PC-3 (cell line): ENCODE data around the gene AUTS2. TPM values are rescaled to one million over a fixed set of nuclear protein-coding genes. Genes with fewer than 3 reads are reported as not detected.

Experiments
- ATAC-seq: fragments of 200-7000 bp; cut with Tn5 transposase; 2 replicates; pipeline ENCODE4 v1.9.1; 2020; ENCODE audit warnings: mild to moderate bottlenecking, moderate library complexity
- BruUV-seq: library from RNA; stranded (reverse); fragments of 400-500 nt; replicated peaks from 2 replicates; lab custom pipeline; 2021; lab: Mats Ljungman, UMichigan
- CTCF ChIA-PET: fragments of 300-600 bp; sonication (Branson Sonifier 250); formaldehyde crosslinking; loops from one replicate; lab custom pipeline; 2022; ENCODE audit warnings: antibody characterized with exemption; lab: Charles Lee
- POLR2A ChIA-PET: fragments of 300-600 bp; sonication (Branson Sonifier 250); formaldehyde crosslinking; loops from one replicate; lab custom pipeline; 2022; ENCODE audit warnings: antibody characterized with exemption; ENCODE audit not compliant: unreplicated experiment; lab: Charles Lee
- DNase-seq: peaks from one replicate; pipeline ENCODE4 v3.0.0-alpha.2; 2015
- H2AFZ ChIP-seq: fragments of 300-600 bp; sonication (generic); 2 replicates; pipeline ENCODE4 v1.6.0; 2016; ENCODE audit warnings: antibody characterized with exemption, low read length
- H3F3A ChIP-seq: fragments of 300-600 bp; sonication (generic); one replicate; pipeline ENCODE4 v1.6.0; 2017; ENCODE audit warnings: antibody characterized with exemption, low read length, control low read depth, mild to moderate bottlenecking; ENCODE audit not compliant: unreplicated experiment
- H3K27ac ChIP-seq: fragments of 300-600 bp; sonication (generic); 2 replicates; pipeline ENCODE4 v1.5.1; 2016; ENCODE audit warnings: mild to moderate bottlenecking, low read length
- H3K27me3 ChIP-seq: fragments of 300-600 bp; sonication (generic); 2 replicates; pipeline ENCODE4 v1.6.1; 2016; ENCODE audit warnings: low read length, mixed read lengths
- H3K36me3 ChIP-seq: fragments of 300-600 bp; sonication (generic); 2 replicates; pipeline ENCODE4 v1.6.1; 2016; ENCODE audit warnings: low read depth, mixed run types, low read length, mixed read lengths
- H3K4me1 ChIP-seq: fragments of 300-600 bp; sonication (generic); 2 replicates; pipeline ENCODE4 v1.5.1; 2016; ENCODE audit warnings: low read length; ENCODE audit not compliant: insufficient read depth
- H3K4me2 ChIP-seq: fragments of 300-600 bp; sonication (generic); 2 replicates; pipeline ENCODE4 v1.6.0; 2016; ENCODE audit warnings: low read length
- H3K4me3 ChIP-seq: fragments of 300-600 bp; sonication (generic); 2 replicates; pipeline ENCODE4 v1.5.1; 2016; ENCODE audit warnings: mild to moderate bottlenecking, low read length, mixed read lengths
- H3K79me2 ChIP-seq: fragments of 300-600 bp; sonication (generic); 2 replicates; pipeline ENCODE4 v1.6.1; 2017; ENCODE audit warnings: low read length, mixed read lengths
- H3K9ac ChIP-seq: fragments of 300-600 bp; sonication (generic); 2 replicates; pipeline ENCODE4 v1.6.0; 2016; ENCODE audit warnings: mild to moderate bottlenecking, low read length
- H3K9me2 ChIP-seq: fragments of 300-600 bp; sonication (generic); replicated peaks from 2 replicates; pipeline ENCODE4 v1.6.1; 2016; ENCODE audit warnings: mixed run types, low read length, mixed read lengths
- H3K9me3 ChIP-seq: fragments of 300-600 bp; sonication (generic); 2 replicates; pipeline ENCODE4 v1.6.1; 2016; ENCODE audit warnings: low read length, mixed read lengths
- H4K20me1 ChIP-seq: fragments of 300-600 bp; sonication (generic); 2 replicates; pipeline ENCODE4 v1.6.1; 2016; ENCODE audit warnings: low read length, mixed read lengths
- EZH2 ChIP-seq: fragments of 300-600 bp; sonication (generic); IDR thresholded peaks from one replicate; pipeline ENCODE4 v1.6.1; 2017; ENCODE audit warnings: antibody characterized with exemption, mild to moderate bottlenecking, low read length; ENCODE audit not compliant: unreplicated experiment
- EZH2phosphoT487 ChIP-seq: fragments of 300-600 bp; sonication (generic); IDR thresholded peaks from 2 replicates; pipeline ENCODE4 v1.6.1; 2018; ENCODE audit warnings: mild to moderate bottlenecking, antibody characterized with exemption, low read length, borderline replicate concordance
- intact Hi-C: fragments of 100-400 bp; cut with micrococcal nuclease; formaldehyde crosslinking; loops from 2 replicates; pipeline ENCODE4 v1.9.0; 2023
- total RNA-seq: library from RNA; depleted of rRNA; stranded (reverse); fragments of >200 nt; gene quantifications from 2 replicates; pipeline ENCODE4 v1.2.3, GENCODE V29; 2014
- TF ChIP-seq, protein P1 (sequence below): fragments of 300-600 bp; sonication (generic); conservative IDR thresholded peaks from 2 replicates; pipeline ENCODE4 v1.5.1; 2017; ENCODE audit warnings: antibody characterized with exemption, low read depth, mild to moderate bottlenecking, low read length

Gene AUTS2
- total RNA-seq, 1 experiment from 2014 or later: not detected

GRCh38 chr7:69764681-69765080 is 166.4 kb downstream of the AUTS2 start:
- H3K9me3 ChIP-seq: 0 out of 2 replicates have a peak, but pooled peaks cover 4% of the 10 kb centered on the region
- intact Hi-C loops: no loop called here
- ATAC-seq (no peak), DNase-seq (no peak)
- H3K27me3 ChIP-seq: no peaks in the 10 kb centered on the region
- BruUV-seq: no TSS peak
- no peak overlapping the region for H2AFZ ChIP-seq
- no peaks in the 10 kb centered on the region for H3F3A ChIP-seq
- no peak overlapping the region for H3K9ac ChIP-seq
- no peaks in the 10 kb centered on the region for H3K36me3 ChIP-seq
- no peak overlapping the region for H3K4me2 ChIP-seq
- ChIA-PET POLR2A (no interaction called here), CTCF (no interaction called here)
- no peak overlapping the region for H3K27ac ChIP-seq
- no peak overlapping the region for H3K4me3 ChIP-seq
- H4K20me1 ChIP-seq: no peaks in the 10 kb centered on the region
- no peaks in the 10 kb centered on the region for H3K79me2 ChIP-seq
- no peaks in the 10 kb centered on the region for H3K9me2 ChIP-seq
- TF ChIP-seq EZH2phosphoT487 (no peak), EZH2 (no peak)
- TF ChIP-seq, protein P1, sequence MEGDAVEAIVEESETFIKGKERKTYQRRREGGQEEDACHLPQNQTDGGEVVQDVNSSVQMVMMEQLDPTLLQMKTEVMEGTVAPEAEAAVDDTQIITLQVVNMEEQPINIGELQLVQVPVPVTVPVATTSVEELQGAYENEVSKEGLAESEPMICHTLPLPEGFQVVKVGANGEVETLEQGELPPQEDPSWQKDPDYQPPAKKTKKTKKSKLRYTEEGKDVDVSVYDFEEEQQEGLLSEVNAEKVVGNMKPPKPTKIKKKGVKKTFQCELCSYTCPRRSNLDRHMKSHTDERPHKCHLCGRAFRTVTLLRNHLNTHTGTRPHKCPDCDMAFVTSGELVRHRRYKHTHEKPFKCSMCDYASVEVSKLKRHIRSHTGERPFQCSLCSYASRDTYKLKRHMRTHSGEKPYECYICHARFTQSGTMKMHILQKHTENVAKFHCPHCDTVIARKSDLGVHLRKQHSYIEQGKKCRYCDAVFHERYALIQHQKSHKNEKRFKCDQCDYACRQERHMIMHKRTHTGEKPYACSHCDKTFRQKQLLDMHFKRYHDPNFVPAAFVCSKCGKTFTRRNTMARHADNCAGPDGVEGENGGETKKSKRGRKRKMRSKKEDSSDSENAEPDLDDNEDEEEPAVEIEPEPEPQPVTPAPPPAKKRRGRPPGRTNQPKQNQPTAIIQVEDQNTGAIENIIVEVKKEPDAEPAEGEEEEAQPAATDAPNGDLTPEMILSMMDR: no peak
- H3K4me1 ChIP-seq: no peaks in the 10 kb centered on the region

- Histone ChIP-seq H3K9ac (no peak overlapping the region), H3K36me3 (no peaks in the 10 kb centered on the region), H3K9me2 (no peaks in the 10 kb centered on the region), H3K4me2 (no peak overlapping the region), H3F3A (no peaks in the 10 kb centered on the region), H2AFZ (no peak overlapping the region), H3K79me2 (no peaks in the 10 kb centered on the region), H3K9me3 (0 out of 2 replicates have a peak, but pooled peaks cover 4% of the 10 kb centered on the region), H3K27me3 (no peaks in the 10 kb centered on the region), H3K4me1 (no peaks in the 10 kb centered on the region), H3K27ac (no peak overlapping the region), H3K4me3 (no peak overlapping the region), H4K20me1 (no peaks in the 10 kb centered on the region)
- intact Hi-C loops: no loop called here
- TF ChIP-seq, protein P1: no peak
- TF ChIP-seq EZH2phosphoT487 (no peak), EZH2 (no peak)
- no peak for ATAC-seq
- CTCF ChIA-PET: no interaction called here
- no peak for DNase-seq
- BruUV-seq: no TSS peak
- POLR2A ChIA-PET: no interaction called here
These were observed 167.6 kb downstream of the AUTS2 start for GRCh38 chr7:69765879-69766278.

GRCh38 chr7:69768986-69769595 is 170.8 kb downstream of the AUTS2 start:
- 0 out of 2 replicates have a peak, but pooled peaks cover 4% of the 10 kb centered on the region for H3K9me3 ChIP-seq
- H3K27ac ChIP-seq: no peak overlapping the region
- no peak overlapping the region for H3K4me3 ChIP-seq
- no peaks in the 10 kb centered on the region for H3K36me3 ChIP-seq
- no peaks in the 10 kb centered on the region for H4K20me1 ChIP-seq
- ChIA-PET POLR2A (no interaction called here), CTCF (no interaction called here)
- ATAC-seq (no peak), DNase-seq (no peak)
- H2AFZ ChIP-seq: no peak overlapping the region
- H3K79me2 ChIP-seq: no peaks in the 10 kb centered on the region
- no peak overlapping the region for H3K4me2 ChIP-seq
- no peaks in the 10 kb centered on the region for H3K27me3 ChIP-seq
- no peaks in the 10 kb centered on the region for H3K4me1 ChIP-seq
- intact Hi-C loops: no loop called here
- no peak overlapping the region for H3K9ac ChIP-seq
- H3F3A ChIP-seq: no peaks in the 10 kb centered on the region
- no peaks in the 10 kb centered on the region for H3K9me2 ChIP-seq
- BruUV-seq: no TSS peak
- TF ChIP-seq, protein P1: no peak
- TF ChIP-seq EZH2 (no peak), EZH2phosphoT487 (no peak)
